WERI-Rb-1 (cell line): ENCODE measurements around the gene SH3YL1.

Experiments used
- DNase-seq: peaks from one replicate; pipeline ENCODE4 v3.0.0-alpha.2; 2020
- H3K27ac ChIP-seq: fragments of 250-450 bp; sonication (Bioruptor Pico); 2 replicates; pipeline ENCODE4 v1.5.1; 2020; ENCODE audit warnings: mild to moderate bottlenecking, moderate library complexity
- H3K27me3 ChIP-seq: fragments of 250-450 bp; sonication (Bioruptor Pico); 2 replicates; pipeline ENCODE4 v1.5.1; 2021; ENCODE audit warnings: mild to moderate bottlenecking, low read depth, moderate library complexity; ENCODE audit not compliant: insufficient read depth, severe bottlenecking
- H3K36me3 ChIP-seq: fragments of 250-450 bp; sonication (Bioruptor Pico); 2 replicates; pipeline ENCODE4 v1.5.1; 2020; ENCODE audit warnings: mild to moderate bottlenecking, moderate library complexity
- H3K4me3 ChIP-seq: 2 replicates; pipeline ENCODE4 v1.5.1; 2011; ENCODE audit warnings: low read depth, mild to moderate bottlenecking, control low read depth, low read length
- H3K9me3 ChIP-seq: fragments of 250-450 bp; sonication (Bioruptor Pico); 2 replicates; pipeline ENCODE4 v1.5.1; 2021; ENCODE audit warnings: mild to moderate bottlenecking, moderate library complexity; ENCODE audit not compliant: severe bottlenecking
- CTCF ChIP-seq: IDR thresholded peaks from 2 replicates; pipeline ENCODE4 v1.5.1; 2011; ENCODE audit warnings: low read depth, mild to moderate bottlenecking, control low read depth, inconsistent platforms, low read length

Gene SH3YL1

DNA sequence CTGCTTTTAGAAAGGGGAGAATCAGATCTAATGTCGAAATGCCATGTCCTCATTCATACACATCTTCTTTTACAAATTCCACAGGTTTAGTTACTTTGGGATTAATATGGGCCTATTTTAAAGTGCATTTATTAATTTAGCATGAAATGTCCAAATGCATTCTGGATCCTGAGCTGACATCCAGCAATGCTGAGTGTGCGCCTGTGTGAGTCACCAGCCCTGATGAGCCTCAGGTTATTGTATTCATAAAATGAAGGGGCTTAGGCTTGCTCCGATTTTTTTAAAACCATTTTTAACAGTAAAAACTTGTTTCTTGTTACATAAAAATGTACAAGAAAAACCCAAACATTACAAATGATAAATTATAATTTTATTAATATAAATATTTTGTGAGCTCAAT lies 94.1 kb downstream of the SH3YL1 start:
- no peak overlapping the region for H3K27ac ChIP-seq
- peaks cover 10% of the 10 kb centered on the region for H3K27me3 ChIP-seq

More for the DNA sequence above, 94.1 kb downstream of the SH3YL1 start:
- H3K4me3 ChIP-seq, result no peak overlapping the region
- DNase-seq, result no peak
- no peaks in the 10 kb centered on the region for H3K36me3 ChIP-seq
- H3K9me3 ChIP-seq, result no peaks in the 10 kb centered on the region
- TF ChIP-seq CTCF, result no peak
